NCI-H2227 treated with DMSO at 0.1 percent for 48 hours (cell line): ENCODE measurements around the gene ARPC1A.
"Not testable (repeated sequence)": the region's sequence is repeated elsewhere in the genome, so short reads cannot be mapped to it uniquely, and the experiment has no call there.

Experiments
- DNase-seq: peaks from one replicate; lab custom pipeline; 2025; lab: John Stamatoyannopoulos, UW

The ARPC1A gene

DNA sequence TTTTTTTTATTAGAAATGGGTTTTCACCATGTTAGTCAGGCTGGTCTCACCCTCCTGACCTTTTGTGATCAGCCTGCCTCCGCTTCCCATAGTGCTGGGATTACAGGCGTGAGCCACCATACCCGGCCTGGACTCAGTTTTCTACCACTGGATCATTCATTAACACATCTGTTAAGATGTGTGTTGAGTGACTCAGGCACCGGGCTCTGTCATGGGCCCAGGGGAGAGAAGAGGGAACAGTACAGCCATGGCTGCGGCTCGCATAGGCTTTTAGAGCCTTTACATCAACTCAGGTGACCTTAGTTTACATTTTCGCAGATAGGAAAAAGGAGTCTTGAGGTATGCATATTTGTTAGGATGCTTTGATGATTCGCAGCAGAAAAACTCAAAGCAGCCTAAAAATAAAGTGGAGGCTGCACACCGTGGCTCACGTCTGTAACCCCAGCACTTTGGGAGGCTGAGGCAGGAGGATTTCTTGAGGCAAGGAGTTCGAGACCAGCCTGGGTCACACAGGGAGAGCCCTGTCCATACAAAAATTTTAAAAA is 45.8 kb downstream of the ARPC1A start:
- DNase-seq, result no peak

DNA sequence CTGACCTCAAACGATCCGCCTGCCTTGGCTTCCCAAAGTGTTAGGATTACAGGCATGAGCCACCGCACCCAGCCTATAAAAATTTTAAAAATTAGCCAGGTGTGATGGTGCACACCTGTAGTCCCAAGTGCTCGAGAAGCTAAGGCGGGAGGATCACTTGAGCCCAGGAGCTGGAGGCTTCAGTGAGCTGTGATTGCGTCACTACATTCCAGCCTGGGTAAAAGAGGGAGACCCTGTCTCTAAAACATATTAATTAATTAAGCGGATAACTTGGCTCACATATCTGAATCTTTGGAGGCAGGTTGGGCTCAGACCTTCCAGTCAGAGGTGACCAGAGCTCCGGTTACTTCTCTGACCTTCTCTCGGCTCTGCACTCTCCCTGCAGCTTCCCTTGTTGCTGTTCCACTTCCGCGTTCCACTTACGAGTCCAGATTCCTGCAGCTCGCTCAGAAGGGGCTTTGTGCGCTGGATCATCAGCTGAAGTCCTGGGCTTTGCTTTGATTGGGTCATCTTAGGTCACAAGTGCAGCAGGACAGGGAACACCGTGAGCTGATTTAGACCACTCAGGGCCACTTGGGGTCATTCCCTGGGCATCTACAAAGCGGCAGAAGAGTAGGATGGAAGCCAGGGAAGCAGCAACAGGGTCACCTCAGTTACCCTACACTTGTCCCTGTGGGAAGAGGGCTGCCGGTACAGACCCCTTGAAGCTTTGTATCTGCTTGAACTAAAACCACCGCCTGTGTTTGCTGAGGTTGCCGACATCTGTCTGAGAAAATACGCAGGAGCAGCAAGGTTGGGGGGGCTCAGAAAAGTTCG is 46.8 kb downstream of the ARPC1A start:
- DNase-seq, result no peak

DNA sequence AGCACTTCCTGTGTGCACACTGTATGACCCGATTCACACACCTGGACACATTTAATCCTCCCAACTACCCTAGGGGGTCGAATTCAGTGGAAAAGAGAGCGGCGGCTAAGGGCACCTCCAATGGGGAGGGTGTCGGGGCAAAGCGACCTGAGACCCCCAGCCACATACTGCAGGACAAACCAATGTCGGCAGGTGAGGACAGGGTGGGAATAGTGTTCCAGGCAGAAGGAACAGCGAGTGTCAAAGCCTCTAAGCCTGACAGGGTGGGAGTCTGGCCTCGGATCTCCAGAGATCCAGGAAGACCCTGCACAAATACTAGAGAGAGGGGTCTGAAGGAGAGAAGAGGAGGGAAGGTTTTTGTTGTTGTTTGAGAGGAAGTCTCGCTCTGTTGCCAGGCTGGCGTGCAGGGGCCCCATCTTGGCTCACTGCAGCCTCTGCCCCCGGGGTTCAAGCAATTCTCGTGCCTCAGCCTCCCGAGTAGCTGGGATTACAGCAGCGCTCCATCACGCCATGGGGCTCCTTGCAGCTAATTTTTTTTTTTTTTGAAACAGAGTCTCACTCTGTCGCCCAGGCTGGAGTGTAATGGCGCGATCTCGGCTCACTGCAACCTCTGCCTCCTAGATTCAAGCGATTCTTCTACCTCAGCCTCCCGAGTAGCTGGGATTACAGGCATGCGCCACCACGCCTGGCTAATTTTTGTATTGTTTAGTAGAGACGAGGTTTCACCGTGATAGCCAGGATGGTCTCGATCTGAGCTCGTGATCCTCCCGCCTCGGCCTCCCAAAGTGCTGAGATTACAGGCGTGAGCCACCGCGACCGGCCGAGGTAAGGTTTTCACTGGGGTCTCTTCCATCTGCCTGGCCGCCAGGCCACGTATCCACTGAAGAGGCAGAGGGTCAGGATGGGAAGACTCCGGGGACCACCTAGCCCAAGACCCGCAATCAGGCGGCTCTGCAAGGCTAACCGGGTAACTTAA is 47.7 kb downstream of the ARPC1A start:
- no peak for DNase-seq

DNA sequence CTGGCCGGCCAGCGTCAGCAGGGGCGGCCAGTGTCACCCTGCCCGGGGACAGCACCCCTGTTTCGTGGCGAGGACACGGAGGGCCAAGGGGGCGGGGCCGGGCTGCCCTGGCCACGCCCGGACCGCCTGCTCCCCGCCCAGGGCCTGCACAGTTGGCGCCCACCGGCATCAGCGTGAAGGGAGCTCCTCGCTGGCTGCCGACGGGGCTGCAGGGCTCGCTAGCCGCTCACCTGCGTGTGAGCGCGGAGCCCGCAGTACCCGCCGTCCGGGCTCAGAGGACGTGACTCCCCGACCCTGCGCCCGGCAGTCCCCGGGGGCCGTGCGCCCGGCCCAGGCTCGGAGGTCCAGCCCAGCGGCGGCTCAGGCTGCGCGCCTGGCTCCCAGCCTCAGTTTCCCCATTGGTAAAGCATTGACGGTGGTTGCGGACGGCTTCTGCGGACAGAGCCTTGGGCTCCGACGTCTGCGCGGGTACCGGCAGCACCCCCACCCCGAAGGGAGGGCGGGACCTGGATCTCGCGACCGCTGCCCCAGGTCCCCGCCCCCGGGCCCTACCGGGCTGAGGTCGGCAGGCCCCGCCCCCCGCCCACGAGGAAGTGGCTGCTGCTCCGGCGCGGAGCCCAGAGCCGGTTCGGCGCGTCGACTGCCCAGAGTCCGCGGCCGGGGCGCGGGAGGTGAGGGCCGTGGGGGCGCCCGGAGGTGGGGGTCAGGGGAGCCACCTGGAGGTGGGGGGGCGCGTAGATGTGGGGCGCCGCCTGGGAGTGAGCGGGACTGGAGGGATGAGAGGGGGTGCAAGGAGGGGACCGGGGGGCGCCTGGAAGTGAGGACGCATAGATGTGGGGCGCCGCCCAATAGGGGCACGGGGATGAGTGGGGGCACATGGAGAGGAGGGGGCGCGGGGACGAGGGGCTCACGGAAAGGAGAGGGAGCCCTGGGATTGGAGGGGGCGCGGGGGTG is 48.7 kb downstream of the ARPC1A start, which contains the start of gene ARPC1B:
ARPC1B (plus strand) TSS at position 620 of the 954 bp plus-strand sequence. CDS start 10,985 bp downstream, outside the sequence.
- peak; percentile 24 for DNase-seq

DNA sequence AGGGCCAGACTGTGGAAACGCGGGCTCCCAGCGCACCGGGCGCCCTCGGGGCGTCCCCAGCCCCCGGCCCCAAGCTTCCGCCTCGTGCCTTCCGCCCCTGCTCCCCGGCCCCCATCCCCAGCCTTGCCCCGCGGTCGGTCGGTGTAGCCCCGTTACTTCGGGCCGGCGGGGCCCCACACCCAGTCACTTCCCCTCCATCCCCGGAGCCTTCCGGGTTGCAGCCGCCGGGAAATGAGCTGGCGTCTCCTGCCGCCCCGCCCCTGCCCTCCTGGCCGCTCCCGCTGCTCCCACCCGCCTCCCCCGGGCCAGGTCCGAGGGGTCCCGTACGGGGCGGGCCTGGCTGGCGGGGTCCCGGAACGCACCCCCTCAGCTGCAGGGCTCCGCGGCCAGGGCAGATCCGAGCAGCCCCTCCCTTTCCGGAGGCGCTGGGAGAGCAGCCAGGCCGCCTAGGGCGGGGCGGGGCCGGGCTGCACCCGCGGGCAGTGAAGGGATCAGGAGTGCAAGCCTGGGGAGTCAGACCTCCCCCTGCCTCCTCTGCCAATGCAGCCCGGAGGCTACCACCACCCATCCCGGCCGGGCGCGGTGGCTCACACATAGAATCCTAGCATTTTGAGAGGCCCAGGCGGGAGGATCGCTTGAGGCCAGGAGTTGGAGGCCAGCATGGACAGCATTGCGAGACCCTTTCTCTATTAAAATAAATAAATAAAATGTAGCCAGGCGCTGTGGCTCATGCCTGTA is 49.5 kb downstream of the ARPC1A start:
- DNase-seq, result no peak

DNA sequence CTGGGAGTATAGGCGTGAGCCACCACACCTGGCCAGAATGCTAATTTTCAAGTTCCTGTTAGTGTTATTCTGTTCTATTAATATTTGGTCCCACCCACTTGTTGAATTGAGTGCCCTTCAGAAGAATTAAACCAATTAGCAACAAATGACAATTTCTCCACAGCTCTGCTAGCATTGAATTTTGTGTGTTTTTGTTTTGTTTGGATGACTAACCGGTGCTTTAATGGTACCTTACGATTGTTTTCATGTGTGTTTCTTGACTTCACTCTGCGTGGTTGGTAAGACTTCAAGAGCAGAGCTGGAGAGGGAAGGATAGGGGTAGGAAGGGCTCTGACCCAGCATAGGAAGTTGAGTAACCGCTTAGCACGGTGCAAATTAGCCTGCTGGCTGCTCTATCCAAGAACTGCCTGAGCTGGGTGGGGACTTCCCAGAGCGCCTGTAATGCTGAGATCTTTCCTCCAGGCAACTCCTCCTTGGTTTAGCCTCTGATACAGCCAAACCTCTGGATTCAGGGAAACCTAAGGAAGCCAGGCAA is 53.4 kb downstream of the ARPC1A start:
- DNase-seq, result no peak

DNA sequence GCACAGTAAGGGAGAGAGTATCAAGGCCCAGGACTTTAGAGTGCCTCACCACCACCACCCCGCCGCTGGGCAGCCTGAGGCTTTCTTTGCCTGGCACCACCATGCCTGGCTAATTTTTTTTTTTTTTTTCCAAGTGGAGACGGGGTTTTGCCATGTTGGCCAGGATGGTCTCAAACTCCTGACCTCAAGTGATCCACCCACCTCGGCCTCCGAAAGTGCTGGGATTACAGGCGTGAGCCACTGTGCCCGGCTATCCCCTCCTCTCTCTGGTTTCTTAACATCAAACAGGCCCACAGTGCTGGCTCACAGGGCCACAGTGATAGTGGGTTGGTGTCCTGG is 54.0 kb downstream of the ARPC1A start:
- not testable (repeated sequence) for DNase-seq

DNA sequence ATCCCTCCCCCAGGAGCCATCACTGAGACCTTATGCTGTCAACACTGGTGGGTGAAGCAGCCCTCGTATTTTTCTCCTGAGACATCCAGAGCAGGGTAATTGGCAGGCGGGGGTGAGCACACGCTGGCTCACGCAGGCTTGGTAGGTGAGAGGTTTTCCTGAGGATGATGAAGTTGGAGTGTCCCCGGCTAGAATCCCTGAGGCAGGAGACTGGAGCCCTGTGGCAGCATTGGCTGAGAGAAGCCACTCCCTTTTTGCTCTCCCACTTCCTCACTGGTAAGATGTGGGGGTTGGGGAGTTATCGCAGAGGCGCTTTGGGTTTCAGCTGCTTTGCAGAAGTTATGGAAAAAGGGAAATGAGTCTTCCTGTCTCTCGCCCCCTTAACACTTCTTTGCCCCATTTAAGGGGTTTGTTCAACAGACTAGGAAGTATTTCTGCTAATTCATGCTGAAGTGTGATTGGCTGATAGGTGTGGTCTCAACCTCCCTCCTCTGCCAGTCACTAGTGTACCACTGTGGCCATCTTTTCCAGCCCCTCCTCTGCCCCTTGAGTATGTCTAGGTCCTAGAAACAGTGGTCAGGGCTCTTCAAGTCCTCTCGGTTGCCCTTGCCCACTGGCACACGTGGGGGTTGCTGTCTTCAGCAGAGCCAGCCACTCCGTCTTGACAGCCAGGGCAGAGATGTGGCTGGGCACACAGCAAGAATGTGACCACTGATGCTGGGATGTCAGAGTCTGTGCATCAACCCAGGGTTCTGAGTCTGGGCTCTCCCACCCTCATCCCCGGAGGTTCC is 54.5 kb downstream of the ARPC1A start:
- no peak for DNase-seq

DNA sequence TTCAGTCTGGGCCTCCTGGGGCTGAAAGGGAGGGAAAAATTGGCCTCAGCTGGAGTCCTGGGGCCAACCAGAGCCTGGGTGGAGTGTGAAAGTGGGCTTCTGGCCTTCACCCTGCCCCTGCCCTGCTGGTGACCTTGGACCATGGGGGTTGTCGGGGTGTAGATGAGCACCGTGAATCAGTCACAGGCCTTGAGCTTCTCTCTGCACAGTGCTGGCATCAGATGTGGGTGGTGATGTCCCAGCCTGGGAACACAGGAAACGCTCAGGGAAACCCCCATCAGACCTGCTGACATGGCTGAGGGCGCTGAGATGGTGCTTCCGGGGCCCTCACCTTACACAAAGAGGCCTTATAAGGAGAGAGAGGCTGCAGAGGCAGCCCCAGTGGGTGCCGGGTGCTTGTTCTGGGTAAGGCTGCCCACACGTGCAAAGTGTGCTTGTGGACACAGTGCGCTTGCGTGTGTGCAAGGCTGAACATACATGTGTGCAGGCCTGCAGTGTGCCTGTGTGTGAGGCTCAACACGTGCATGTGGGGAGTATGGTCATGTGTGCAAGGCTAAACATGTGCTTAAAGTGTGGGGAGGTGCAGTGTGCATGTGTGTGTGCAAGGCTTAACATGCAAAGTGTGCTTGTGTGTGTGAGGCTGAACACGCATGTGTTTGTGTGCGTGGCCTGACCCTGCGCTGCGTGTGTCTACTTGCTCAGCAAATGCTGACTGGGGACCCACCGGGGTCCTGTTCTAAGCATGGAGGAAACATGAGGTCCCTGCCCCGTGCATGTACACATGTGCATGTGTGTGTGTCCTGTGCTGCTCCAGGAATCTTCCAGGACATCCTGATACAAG is 55.3 kb downstream of the ARPC1A start:
- no peak for DNase-seq

DNA sequence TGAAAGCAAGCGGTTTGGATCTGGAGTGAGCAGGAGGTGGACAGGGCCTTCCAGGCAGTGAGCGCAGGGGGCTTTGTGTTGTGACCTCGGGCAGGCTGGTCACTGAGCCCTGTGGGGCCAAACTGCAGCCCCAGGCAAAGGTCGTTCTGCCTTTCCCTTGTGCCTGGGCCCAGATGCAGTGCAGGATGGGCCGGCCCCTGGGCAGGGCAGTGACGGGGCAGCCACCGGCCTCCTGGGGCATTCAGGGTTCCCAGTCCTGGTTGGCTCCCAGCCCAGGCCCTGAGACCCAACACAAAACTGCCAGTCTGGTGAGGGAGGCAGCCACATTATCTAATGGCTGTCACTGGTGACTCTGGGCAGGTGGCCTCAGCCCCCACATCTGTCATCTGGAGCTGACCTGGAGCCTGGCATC is 56.0 kb downstream of the ARPC1A start:
- DNase-seq, result no peak

DNA sequence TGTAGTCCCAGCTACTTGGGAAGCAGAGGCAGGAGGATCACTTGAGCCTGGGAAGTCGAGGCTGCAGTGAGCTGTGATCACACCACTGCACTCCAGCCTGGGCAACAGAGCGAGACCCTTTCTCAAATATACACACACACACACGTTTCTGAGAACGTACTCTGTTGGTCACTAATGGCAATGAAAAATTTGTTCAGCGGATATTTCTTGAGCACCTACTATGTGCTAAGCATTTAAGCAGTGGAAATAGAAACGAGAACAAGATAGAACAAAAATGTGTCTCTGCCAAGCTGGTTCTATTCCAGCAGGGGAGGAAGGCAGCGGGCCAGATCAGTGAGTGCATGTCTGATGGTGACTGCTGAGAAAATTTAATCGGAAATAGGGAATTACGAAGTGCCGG is 57.5 kb downstream of the ARPC1A start:
- DNase-seq, result no peak

DNA sequence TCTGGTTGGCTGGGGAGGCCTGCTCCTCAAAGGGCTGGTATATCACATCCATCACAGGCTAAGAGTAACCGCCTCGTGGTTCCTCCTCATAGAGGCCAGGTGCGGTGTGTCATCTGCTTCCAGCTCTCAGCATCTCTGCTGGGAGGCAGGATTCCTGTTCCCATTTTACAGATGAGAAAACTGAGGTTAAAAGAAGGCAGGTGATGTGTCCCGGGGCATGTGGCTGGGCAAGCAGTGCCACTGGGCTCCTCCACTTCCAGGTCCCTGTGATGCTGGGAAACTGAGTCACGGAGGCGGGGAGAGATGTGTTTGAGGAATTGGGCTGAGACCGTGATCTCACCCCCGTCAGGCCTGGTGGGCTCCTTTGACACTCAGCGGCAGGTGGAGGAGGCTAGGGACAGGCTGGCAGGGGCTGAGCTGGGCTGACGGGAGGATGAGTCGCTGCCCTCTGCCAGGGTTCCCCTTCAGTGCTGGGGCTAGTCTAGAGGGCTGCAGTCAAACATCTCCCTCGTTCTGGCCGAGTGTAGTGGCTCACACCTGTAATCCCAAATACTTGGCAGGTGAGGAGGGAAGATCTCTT is 58.2 kb downstream of the ARPC1A start:
- DNase-seq, result no peak

DNA sequence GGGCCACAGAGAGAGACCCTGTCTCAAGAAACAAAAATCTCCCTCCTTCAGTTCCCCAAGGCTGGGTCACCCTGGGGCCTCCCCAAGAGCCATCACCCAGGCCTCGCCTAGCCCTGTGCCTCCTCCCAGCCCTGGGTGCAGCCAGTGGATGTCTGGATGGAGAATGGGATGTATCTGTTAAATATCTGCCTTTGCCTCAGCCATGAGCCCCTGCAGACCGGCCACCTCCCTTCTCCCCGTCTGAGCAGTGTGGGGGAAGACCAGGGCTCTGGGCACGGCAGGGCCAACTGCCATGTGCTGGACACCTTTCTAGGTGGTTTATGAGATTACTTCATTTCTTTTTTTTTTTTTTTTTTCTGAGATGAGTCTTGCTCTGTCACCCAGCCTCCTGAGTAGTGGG is 58.8 kb downstream of the ARPC1A start:
- no peak for DNase-seq

DNA sequence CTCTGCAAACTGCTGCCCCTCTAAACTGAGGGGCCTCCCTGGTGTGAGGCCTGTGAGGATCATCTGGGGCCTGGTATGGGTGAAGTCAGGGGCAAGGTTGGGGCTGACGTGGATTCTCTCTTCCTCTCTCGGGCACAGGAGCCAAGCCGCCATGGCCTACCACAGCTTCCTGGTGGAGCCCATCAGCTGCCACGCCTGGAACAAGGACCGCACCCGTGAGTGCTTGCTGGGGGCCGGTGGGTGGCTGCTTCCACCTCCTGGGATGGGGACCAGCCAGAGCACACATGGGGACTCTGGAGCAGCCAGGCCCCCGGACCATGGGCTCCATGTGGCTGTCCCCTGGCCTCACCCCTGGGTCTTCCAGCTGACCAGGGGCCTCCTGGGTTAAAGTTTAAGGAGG is 59.9 kb downstream of the ARPC1A start:
- DNase-seq, result no peak

DNA sequence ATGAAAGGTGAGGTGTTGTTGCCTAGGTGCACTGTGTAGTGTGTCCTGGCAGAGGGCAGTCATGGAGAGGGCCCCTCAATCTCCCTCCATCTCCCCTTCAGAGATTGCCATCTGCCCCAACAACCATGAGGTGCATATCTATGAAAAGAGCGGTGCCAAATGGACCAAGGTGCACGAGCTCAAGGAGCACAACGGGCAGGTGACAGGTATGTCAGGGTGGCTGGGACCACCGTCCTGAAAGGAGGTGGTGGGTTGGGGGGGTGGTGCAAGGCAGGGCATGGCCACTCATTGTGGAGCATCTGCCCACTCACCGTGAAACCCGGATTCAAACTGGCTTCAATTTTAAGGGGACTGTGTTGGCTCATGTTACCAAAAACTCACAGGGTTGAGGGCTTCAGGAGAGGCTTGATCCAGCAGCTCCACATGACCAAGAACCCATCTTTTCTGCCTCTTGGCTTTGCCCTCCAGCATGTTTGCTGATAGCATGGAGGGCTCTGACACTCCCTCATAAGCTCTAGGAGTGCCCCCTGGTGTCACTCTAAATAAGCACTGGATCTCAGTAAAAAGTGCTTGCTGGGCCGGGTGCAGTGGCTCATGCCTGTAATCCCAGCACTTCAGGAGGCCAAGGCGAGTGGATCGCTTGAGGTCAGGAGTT is 61.0 kb downstream of the ARPC1A start:
- no peak for DNase-seq

DNA sequence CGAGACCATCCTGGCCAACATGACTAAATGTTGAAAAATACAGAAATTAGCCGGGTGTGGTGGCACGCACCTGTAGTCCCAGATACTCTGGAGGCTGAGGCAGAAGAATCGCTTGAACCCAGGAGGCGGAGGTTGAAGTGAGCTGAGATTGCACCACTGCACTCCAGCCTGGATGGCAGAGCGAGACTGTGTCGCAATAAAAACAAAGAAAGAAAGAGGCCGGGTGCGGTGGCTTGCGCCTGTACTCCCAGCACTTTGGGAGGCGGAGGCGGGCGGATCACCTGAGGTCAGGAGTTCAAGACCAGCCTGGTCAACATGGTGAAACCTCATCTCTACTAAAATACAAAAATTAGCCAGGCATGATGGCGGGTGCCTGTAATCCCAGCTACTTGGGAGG is 61.5 kb downstream of the ARPC1A start:
- DNase-seq, result not testable (repeated sequence)

DNA sequence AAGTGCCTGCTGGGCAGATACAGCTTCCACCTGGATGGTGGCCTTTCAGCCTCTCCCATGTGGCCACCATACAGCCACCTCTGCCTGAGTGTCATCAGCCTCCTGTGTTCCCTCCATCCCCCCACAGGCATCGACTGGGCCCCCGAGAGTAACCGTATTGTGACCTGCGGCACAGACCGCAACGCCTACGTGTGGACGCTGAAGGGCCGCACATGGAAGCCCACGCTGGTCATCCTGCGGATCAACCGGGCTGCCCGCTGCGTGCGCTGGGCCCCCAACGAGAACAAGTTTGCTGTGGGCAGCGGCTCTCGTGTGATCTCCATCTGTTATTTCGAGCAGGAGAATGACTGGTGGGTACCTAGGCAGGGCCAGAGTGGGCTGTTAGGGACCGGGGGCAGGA is 62.2 kb downstream of the ARPC1A start:
- no peak for DNase-seq

DNA sequence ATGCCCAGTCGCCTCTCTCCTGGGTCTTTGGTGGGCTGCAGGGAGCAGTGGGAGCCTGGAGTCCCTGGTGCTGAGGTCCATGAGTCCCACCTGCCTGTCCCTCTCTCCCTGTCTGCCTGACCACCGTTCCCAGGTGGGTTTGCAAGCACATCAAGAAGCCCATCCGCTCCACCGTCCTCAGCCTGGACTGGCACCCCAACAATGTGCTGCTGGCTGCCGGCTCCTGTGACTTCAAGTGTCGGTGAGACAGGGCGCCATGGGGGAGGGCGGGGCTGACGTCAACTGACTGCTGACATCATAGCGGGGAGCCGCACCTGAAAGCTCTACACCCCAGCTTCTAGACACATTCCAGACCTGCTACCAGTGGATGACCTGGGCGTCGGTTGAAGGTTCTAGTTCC is 64.1 kb downstream of the ARPC1A start:
- DNase-seq, result no peak
